IPS-NIHi7 (cell line): ENCODE data around the gene VDAC1.

Experiments used
- DNase-seq: peaks from one replicate; pipeline ENCODE4 v3.0.0; 2012; ENCODE audit warnings: mixed read lengths; ENCODE audit errors: extremely low spot score

The VDAC1 gene

DNA sequence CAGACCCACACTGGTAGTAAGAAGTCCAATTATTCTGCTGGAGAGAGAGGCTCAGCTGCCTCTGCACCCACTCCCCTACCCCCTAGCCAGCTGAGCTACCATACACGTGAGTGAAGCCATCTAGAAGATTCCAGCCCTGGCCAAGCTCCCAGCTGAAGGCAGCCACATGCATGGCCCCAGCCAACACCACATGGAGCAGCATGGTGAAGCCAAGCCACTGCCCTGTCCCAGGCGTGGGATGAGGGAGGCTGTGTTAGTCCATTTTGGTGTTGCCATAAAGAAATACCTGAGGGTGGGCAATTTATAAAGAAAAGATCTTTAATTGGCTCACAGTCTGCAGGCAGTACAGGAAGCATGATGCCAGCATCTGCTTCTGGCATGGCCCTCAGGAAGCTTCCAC, 20.0 kb upstream of the VDAC1 start:
- no peak for DNase-seq

DNA sequence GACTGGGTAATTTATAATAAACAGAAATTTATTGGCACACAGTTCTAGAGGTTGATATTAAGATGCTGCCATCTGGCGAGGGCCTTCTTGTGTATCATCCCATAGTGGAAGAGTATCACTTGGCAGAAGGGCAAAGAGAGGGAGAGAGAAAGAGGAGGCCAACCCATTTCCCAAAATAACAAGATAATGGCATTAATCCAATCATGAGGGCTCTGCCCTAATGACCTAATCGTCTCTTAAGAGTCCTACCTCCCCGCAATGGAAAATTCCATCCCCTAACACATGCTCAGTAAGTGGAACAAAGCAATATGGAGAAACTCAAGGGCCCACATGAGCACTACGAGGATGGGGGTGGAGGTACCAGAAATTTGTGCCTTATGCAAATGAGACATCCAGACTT, 17.6 kb upstream of the VDAC1 start:
- no peak for DNase-seq

DNA sequence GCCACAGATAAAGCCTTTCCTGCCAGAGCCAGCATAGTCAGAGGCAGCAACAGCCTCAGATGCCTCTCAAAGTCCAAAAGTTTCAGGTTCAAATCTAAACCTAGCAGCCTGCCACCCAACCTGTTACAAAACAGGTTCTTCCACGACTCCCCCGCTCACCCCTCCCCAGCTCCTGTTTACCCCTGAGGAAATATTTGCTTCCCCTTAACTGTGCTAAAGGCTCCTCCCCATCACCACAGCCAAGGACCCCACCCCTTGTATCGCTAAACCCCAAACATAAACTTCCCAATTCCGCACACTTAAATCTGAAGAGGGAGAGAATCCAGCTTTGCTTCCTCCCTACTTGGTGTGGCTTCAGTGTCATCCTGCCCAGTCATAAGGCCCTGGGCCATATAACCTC, 15.4 kb upstream of the VDAC1 start:
- DNase-seq: no peak

DNA sequence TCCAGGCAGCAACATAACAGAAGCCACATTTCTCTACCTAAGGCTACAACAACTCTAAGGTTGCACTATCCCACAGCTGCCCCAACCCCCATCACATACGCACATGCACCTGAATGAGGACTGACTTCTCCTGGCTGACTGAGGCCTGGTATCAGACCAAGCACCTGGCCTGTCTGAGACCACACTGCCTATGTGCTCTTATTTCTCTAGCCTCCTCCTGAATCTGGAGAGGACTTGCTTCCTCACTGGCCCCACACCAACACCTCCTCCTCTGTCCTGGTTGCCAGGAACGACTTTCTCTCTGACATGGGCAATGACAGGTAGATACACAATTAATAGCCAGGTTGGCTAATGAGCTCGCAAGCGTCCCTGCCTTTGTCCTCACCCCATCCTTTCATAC, 14.9 kb upstream of the VDAC1 start:
- DNase-seq: no peak

DNA sequence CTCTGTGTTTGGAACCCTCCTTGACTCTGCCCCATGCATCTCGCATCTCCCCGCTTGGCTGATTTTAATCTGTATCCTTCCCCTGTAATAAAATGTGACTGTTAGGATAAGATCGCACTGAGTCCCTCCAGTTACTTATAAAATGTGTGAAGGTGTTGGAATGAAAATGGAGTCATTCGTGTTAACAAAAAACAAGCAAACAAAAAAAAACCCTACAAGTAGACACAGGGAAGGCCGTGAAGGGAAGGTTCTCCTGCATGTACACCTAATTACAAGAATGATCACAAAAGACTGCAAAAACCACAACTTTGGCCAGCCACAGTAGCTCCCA, 14.2 kb upstream of the VDAC1 start:
- DNase-seq: no peak

DNA sequence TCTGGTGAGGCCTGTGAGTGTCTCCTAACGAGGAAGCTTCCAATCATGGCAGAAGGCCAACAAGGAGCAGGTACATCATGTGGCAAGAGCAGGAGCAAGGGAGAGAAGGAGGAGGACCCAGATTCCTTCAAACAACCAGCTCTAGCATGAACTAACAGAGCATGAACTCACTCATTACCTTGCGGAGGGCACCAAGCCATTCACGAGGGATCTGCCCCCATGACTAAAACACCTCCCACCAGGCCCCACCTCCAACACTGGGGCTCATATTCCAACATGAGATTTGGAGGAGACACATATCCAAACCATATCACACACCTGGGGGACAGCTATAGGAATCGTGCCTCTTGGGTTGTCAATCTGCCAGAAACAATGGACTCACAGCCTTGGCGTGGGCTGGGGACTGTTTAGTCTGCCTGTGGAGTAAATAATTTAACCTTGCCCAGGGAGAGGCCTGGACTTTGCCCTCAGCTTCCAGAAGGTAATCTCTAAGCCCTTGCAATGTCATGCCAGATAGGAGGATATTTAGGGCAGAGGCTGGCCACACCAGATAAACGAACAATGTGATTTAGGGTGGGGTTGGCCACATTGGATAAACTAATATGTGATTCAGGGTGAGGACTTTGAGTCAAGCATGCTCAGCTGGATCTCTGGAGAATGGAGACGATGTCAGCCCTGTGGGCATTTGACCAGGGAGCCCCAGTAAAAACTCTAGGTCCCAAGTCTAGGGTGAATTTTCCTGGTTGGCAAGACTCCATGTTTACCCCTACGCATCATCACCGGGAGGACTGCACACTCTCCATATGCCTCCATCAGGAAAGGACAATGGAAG, 13.6 kb upstream of the VDAC1 start:
- DNase-seq: no peak

DNA sequence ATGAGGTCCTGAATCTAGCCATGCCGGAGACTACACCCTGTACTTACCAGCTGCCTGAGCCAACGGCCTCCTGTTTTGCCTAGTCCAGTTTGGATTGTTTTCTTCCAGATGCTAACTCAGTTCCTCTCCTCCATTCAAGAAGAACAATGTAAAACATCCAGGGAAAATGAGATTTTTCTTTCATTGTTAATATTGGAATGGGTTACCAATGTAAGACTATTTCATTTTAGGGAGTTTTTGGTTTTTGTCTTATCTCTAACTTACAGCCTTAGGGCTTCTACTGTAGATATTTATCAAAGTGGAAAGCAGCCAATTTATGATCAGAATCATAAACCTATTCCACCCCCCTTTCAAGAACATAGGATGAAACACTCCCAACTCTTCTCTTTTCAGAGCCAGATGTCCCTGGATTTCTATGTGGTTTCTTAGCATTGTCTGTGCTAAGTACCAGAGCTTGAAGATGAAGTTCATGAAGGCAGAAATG, 3.5 kb upstream of the VDAC1 start:
- no peak for DNase-seq

DNA sequence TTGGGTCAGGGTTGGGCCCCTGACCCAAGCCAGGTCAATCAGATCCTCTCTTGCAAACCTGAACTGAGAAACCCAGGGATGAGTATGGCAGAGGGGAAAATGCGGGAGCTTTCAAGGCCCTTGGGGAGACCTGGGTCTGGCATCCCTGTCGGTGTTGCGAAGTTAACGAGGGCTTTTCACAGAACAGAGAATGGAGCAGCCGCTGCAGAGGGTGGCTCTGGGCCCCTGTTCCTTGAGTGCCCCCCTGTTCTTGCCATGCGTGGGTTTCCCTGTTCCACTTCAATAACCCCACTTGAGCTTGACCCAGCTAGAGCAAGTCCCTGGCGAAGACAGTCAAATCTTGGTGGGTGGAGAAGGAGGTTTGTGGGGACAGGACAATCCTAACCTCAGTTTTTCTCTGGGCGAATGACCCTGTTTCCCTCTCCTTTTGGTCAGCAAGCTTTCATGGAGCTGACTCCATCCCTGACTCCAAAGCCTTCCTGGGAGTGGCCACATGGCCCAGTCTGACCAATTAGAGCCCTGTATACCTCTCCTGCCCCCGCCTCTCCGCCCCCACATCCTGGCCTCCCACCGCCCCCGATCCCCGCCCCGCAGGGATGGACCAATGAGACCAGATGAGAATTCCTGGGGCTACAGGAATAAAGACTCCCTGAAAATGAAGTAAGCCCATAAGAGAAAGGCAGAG, 2.9 kb upstream of the VDAC1 start:
- DNase-seq: peak; percentile 96

DNA sequence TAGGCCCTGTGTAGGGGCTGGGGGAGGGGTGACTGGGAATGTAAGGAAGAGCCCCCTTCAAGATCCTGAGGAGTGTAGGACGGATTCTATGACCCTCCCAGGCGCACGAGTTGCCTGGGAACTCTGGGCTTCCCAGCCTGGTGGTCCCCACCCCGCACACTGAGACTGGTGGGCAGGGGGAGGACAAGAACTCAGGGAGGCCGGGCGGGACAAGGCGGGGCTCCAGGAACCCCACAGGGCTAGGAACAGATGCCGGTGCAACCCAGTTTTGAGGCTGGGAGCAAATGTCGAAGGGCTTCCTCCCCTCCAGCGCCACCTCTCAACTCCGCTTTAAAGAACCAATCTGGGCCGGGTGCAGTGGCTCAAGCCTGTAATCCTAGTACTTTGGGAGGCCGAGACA, 1.3 kb upstream of the VDAC1 start:
- DNase-seq: no peak

DNA sequence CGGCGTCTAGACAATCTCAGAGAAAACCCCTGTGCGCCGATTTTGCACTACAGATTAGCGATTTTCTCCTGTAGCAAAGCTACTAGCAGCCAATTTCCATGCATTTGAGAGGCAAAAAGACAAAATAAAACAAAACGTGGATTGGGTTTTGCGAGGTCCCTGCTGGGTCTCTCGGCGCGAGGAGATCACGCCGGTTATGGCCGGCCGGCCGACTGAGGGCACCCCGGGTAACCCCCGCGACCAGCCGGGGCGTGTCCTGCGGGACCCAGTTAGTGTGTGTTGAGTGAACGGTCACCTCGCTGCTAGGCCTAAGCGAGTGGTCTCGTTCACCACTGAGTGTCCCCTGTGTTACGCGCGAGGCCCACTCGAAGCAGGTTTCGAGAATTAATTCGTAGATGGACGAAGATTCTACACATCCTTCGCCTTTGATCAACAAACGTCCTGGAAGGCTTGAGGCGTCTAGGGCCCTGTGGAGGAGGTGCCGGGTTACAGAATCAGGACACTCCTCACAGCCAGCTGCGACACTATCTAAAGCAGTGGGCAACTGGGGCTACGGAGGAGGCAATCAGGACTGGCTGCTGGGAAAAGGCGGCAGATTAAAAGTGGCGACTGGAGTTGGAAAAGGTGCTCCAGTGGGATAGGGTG, 764 bp upstream of the VDAC1 start:
- DNase-seq: peak; percentile 45

DNA sequence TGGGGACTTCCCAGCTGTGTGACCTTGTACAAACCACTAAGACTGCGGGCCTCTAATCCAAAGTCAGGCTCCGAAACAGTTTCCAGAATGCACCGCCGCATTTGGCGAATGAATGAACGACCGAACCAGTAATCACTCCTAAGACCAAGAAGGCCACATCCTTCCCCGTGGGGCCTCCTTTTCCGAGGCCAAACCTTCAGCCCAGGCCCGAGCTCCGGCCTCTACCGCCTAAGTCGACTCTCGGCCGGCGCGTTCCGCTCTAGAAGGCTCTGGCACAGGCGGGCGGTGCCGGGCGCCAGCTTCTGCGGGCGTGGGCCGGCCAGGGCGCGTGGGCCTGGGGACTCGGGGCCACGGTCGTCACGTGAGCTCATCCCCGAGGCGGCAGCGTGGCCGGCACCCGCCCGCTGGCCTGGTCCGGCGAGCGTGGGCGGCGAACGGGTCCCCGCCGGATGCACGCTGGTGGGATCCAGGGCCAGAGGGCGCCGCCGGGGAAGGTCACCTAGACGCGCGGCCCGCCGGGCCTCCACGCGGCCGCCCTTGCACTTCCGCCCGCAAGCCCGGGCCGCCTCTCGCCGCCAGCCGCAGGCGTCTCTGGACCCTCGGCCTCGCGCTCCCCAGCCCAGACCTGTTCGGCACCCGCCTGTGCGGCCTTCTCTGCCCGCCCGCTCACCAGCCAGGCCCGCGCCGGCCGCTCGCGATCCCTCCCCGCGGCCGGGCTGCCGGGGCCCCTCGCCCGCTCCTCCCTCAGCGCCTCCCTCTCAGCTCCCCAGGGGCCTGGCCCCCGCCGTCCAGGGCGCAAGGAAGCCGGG, 754 bp downstream of the VDAC1 start:
- peak; percentile 55 for DNase-seq

DNA sequence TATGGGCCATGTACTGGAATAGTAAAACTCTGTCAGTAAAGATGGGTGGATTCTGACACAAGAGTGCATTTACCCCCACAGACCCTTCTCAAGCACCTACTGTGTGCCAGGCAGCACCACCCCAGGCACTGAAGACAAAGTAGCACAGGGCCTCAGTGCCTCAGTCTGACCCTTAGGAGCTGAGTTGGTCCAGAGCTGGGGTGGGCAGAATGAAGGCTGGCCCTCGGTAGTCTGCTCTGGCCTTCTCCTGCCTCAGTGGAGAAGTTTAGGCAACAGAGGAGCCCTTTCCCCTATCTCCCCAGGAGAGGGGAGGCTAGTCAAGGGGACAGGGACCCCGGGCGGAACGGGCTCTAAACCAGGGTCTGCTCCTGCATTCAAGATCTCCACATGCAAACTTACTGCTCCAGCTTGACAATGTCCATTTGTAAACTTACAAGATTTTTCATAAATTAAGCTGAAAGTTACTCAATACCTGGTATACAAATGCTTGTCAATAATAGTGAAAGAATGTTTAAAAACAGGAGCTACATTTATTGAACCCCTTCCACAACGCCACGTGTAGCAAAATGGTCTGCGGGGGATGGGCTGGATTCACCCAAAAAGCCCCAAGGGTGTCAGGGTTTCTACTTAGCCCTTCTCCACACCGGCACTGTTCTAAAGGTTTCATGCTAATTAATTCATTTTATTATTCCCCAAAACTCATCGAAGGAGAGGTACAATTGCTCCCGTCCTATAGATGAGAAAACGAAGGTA, 1.5 kb downstream of the VDAC1 start:
- DNase-seq: no peak

DNA sequence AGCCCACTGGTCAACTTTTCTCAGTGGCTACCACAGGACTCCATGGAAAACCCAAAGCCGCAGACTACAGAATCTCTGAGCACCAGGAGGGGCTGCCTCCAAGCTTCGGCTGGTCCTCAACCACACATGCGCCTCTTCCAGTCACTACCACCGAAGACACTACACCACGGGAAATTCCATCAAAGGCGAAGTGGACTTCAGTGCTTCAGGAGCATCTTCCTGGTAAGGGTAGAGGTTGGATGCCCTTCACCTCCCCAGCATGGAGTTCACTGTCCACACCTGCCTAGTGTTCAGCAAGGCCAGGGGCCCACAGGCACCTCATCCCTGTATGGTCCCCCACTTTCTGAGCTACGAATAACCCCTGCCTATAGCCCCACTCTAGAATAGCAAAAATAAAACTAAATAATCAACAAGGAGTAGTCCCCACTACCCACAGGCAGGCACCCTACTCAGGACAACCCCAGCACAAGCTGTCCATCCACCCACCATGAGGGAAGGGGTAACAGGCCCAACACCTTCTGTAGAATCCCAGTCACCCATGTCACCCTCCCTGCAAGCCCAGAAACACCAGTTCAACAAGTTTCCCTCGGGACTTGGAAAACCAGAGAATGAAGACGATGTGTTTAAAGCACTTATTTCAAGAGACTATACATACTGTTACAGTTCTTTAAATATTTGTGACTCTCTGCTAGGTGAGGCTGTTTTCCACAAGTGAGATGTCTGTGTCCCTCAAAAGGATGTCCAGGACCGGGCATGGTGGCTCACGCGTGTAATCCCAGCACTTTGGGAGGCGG, 2.6 kb downstream of the VDAC1 start:
- no peak for DNase-seq

DNA sequence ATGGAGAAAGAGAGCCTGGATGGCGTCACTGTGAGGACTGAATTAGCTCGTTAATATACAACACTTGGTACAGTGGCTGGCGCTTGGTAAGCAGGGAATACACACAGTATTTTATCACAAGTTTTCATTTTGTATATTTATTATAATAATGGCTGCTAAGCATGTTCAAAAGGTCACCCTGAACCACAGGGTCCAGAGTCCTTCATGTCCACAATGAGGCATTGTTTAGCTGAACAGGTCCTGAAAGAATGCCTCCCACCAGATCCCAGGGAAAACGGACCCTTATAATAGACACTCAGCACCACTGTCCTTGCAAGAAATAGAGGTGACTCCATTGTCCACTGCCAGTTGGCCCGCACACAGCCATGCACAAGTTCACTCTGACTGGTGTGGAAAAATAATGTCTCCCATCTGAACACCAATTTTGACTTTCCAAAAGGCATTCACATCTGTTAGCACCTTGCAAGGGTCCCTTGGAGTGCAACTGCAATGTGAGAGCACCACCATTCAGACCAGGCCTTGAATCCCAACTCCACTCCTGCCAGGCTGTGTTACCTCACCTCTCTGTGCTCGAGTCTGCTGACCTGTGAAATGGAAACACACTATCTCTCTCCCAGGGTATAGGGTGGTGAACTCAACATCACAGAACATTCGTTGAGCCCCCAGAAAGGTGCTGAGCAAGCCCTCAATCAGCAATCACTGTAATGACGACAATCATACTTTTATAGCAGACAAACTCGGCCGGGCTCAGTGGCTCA, 3.9 kb downstream of the VDAC1 start:
- no peak for DNase-seq

DNA sequence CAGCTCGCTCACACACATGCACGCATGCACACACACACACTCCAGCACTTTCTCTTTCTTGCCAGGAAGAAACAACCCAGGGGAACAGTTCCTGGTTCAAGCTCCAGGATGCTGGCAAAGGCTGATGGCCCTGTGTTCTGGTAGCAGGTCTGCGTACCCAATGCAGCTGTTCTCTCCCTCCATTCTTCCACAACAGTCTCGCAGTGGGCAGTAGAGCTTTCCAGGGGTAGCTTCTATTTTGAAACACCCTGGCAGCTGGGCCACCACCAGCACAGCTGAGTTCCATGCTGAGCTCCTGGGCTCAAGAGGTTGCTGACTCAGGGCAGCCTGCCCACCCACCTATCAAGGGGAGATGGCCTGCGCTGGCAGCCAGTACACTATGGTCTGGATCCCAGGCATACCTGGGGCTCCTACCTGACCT, 4.7 kb downstream of the VDAC1 start:
- no peak for DNase-seq

DNA sequence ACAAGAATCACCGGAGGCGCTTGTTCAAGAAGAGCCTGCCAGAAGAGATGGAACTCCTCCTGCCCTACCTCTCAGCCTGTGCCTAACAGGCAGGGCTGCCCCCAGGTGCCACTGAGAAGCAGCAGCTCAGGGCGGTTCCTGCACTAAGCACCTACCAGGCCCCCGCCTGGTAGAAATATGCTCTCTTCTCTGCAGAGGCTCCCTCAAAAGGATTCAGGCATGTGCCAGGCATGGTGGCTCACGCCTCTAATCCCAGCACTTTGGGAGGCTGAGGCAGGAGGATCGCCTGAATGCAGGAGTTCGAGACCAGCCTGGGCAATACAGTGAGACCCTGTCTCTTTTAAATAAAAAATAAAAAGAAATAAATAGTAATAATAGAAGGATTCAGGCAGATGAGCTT, 6.0 kb downstream of the VDAC1 start:
- no peak for DNase-seq

DNA sequence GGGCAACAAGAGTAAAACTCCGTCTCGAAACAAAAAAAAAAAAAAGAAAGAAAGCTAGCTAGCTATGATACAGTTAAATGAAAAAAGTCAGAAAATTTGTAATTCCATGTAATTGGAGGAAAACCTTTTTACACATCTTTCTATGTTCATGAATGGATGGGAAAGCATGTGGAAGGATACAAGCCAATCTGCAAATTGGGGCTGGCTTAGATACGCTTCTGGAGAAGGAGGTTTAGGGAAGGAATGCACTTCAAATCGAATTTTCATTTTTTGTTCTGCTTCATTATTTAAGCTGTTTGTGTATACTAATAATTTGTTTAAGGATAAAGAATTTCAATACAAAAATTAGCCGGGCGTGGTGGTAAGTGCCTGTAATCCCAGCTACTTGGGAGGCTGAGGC, 6.7 kb downstream of the VDAC1 start:
- no peak for DNase-seq

DNA sequence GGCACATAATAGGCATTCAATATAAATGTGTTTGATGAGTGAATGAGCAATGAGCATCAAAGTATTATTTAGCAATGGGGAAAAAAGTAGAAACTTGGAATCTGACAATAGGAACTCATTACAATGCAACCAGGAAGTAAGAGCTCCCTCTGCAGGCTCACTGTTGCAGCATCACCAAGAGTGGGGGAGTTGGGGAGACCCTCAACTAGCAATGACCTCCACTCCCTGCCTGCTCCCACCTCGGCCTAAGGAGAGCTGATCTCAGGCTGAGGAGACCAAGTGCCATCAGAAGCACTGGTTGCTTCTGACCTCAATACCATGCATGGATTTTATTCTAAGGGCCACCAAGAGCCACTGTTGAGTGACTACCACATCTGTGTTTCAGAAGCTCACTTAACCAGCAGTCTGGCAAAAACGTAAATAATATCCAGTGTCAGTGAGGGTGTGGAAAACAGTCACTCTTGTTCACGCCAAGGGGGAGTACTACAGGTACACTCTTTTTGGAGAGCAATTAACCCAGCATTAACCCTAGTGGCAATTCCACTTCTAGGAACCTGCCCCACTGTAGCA, 8.0 kb downstream of the VDAC1 start:
- peak; percentile 65 for DNase-seq

DNA sequence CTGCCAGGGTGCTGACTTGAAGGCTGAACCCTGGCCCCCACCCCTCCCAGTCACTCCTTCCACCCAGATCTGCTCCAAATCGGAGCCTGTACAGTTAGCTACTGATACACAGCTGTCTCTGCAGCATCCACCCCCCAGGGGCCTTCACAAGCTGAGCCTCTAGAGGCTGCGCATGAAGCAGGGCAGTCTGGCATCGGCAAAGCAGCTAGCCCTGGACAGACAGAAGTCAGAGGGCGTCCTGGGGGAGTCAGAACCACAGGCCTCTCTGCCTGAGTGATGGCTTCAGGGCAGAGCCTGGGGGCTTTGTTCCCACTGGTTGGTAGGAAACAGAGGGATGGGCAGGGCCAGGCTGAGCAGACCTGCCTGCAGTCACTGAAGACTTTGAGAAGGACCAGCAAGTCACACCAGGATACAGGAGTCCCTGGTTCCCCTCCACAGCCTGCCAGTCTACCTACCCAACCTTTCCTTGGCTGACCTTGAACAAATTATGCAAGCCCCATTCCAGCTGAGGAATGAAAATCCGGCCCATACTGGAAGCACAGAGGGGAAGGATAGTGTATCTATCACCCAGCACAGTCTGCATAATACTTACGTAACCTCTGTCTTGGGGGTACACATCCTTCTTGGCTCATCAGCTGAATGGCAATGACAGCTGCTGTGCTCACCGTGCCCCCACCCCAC, 8.8 kb downstream of the VDAC1 start:
- no peak for DNase-seq
